ENCODE results near the gene TRAK1.

DNA sequence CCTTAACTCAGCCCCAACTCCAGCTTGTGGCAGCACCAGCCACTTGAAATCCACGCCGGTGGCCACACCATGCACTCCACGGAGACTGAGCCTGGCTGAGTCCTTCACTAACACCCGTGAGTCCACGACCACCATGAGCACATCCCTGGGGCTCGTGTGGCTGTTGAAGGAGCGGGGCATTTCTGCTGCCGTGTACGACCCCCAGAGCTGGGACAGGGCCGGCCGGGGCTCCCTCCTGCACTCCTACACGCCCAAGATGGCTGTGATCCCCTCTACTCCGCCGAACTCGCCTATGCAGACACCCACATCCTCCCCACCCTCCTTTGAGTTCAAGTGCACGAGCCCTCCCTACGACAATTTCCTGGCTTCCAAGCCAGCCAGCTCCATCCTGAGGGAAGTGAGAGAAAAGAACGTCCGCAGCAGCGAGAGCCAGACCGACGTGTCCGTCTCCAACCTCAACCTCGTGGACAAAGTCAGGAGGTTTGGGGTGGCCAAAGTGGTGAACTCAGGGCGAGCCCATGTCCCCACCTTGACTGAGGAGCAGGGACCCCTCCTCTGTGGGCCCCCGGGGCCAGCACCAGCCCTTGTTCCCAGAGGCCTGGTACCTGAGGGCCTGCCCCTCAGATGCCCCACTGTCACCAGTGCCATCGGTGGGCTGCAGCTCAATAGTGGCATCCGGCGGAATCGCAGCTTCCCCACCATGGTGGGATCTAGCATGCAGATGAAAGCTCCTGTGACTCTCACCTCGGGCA, 132.0 kb downstream of the TRAK1 start:
- TF ChIP-seq, protein P1, sequence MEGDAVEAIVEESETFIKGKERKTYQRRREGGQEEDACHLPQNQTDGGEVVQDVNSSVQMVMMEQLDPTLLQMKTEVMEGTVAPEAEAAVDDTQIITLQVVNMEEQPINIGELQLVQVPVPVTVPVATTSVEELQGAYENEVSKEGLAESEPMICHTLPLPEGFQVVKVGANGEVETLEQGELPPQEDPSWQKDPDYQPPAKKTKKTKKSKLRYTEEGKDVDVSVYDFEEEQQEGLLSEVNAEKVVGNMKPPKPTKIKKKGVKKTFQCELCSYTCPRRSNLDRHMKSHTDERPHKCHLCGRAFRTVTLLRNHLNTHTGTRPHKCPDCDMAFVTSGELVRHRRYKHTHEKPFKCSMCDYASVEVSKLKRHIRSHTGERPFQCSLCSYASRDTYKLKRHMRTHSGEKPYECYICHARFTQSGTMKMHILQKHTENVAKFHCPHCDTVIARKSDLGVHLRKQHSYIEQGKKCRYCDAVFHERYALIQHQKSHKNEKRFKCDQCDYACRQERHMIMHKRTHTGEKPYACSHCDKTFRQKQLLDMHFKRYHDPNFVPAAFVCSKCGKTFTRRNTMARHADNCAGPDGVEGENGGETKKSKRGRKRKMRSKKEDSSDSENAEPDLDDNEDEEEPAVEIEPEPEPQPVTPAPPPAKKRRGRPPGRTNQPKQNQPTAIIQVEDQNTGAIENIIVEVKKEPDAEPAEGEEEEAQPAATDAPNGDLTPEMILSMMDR (IDR thresholded peaks at IDR 0.05 in 8 of 11, conservative IDR thresholded peaks at IDR 0.05 in 3 of 11), result no peak
- no peak for TF ChIP-seq POLR2A (IDR thresholded peaks at IDR 0.05)
